Measurements from ENCODE around the gene ANKAR. TPM values are rescaled to one million over a fixed set of nuclear protein-coding genes. Genes with fewer than 3 reads are reported as not detected.

The ANKAR gene, protein sequence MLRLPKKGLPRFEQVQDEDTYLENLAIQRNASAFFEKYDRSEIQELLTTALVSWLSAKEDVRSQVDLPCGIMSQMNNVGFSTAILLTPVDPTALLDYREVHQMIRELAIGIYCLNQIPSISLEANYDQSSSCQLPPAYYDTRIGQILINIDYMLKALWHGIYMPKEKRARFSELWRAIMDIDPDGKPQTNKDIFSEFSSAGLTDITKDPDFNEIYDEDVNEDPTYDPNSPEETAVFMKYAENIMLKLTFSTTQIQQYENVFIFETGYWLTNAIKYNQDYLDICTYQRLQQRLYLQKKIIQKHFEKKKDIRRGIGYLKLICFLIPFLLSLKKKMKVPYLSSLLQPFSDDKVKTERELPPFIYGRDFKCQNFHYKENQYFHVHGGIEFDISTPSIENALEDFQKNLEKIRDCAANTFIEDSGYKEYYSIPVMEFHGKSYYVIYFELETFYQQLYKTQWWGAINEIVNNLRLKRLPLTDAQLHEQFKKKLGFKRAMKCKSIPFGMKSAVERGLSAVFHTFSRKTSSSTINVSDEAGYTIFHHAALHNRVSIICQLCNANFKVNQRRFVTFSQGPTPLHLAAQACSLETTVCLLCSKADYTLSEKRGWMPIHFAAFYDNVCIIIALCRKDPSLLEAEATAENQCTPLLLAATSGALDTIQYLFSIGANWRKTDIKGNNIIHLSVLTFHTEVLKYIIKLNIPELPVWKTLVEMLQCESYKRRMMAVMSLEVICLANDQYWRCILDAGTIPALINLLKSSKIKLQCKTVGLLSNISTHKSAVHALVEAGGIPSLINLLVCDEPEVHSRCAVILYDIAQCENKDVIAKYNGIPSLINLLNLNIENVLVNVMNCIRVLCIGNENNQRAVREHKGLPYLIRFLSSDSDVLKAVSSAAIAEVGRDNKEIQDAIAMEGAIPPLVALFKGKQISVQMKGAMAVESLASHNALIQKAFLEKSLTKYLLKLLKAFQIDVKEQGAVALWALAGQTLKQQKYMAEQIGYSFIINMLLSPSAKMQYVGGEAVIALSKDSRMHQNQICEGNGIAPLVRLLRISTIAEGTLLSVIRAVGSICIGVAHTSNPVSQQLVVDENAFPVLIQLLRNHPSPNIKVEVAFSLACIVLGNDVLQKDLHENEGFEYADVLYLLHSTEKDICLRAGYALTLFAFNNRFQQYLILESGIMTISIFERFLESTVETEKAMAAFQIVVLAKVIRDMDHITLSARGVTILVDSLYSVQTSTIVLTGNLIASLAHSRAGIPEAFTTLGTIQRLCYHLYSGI (N-terminal part only)
- 1 to 10 TPM; 5.9 to 7.5 TPM for total RNA-seq

- H3K9me3 Mint-ChIP-seq, result peaks cover 3 to 13% of the 10 kb centered on the region in 2 donors
- DNase-seq, result peak; percentile 87 to 90
- peaks cover 17 to 31% of the 10 kb centered on the region in 2 donors for H3K36me3 Mint-ChIP-seq (ENCODE audit: insufficient read depth in 2 of 2)
- peak within 1 kb of the TSS; percentile 97 for H3K27ac Mint-ChIP-seq
- H3K4me3 Mint-ChIP-seq, result peak within 1 kb of the TSS; percentile 94 to 96
- peaks cover 23% of the 10 kb centered on the region for H3K4me1 Mint-ChIP-seq (ENCODE audit: low read depth)
- H3K27me3 Mint-ChIP-seq (ENCODE audit: low read depth), result no peaks in the 10 kb centered on the region
- ATAC-seq (replicated peaks in 1 of 2), result peak; percentile 97
Observed at GRCh38 chr2:189674374-189675112, at the start of gene ANKAR. Gene ANKAR, plus strand, starts transcription at chr2:189674670. Its CDS starts 1,821 bp downstream, at chr2:189676491.

DNA sequence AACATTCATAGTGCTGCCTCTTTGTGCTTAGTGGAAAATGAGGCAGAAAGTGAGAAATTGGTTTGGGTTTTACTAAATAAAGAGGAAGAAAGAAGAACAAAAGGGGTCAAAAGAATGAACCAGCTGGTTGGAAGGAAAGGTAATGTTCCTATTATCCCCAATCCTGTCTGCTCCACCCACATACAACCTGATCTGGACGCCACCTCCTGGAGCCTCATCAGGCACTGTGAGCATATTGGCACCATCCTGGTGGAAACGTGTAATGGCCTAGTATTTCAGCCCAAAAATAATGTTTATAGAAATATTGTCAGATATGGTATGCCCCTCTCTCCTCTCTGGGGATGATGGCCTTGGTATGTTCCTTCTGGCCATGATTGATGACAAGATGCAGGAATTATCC, 48.8 kb upstream of the ANKAR start:
- H3K9me3 Mint-ChIP-seq, result no peaks in the 10 kb centered on the region
- H3K27ac Mint-ChIP-seq, result no peak overlapping the region
- no peaks in the 10 kb centered on the region for H3K36me3 Mint-ChIP-seq (ENCODE audit: insufficient read depth in 2 of 2)
- H3K27me3 Mint-ChIP-seq (ENCODE audit: low read depth), result no peaks in the 10 kb centered on the region
- DNase-seq (no peak), ATAC-seq (replicated peaks in 1 of 2) (no peak)
- H3K4me3 Mint-ChIP-seq, result no peak overlapping the region
- H3K4me1 Mint-ChIP-seq (ENCODE audit: low read depth), result peaks cover 28% of the 10 kb centered on the region

DNA sequence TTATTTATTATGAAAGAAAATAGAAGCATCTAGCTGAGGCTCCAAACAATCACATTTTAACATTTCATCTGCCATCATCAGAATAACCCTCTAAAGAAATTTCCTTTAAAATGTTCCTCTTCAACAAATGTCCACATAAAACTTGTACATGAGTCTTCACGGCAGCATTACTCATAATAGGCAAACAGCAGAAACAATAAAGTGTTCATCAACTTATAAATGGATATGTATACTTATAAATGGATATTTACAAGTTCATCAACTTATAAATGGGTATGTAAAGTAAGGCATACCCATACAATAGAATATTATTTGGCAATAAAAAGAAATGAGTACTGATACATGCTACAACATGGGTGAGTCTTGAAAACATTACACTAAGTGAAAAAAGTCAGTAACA, 46.7 kb upstream of the ANKAR start:
- Mint-ChIP-seq H3K9me3 (no peaks in the 10 kb centered on the region), H3K4me3 (no peak overlapping the region), H3K36me3 (ENCODE audit: insufficient read depth in 2 of 2) (no peaks in the 10 kb centered on the region), H3K27ac (no peak overlapping the region), H3K4me1 (ENCODE audit: low read depth) (peaks cover 28% of the 10 kb centered on the region), H3K27me3 (ENCODE audit: low read depth) (no peaks in the 10 kb centered on the region)
- ATAC-seq (replicated peaks in 1 of 2) (no peak), DNase-seq (no peak)

GRCh38 chr2:189628817-189629530, 45.5 kb upstream of the ANKAR start:
- DNase-seq (no peak), ATAC-seq (replicated peaks in 1 of 2) (no peak)
- Mint-ChIP-seq H3K27me3 (ENCODE audit: low read depth) (no peaks in the 10 kb centered on the region), H3K27ac (no peak overlapping the region), H3K4me3 (no peak overlapping the region), H3K36me3 (ENCODE audit: insufficient read depth in 2 of 2) (no peaks in the 10 kb centered on the region), H3K9me3 (no peaks in the 10 kb centered on the region), H3K4me1 (ENCODE audit: low read depth) (peaks cover 20% of the 10 kb centered on the region)

DNA sequence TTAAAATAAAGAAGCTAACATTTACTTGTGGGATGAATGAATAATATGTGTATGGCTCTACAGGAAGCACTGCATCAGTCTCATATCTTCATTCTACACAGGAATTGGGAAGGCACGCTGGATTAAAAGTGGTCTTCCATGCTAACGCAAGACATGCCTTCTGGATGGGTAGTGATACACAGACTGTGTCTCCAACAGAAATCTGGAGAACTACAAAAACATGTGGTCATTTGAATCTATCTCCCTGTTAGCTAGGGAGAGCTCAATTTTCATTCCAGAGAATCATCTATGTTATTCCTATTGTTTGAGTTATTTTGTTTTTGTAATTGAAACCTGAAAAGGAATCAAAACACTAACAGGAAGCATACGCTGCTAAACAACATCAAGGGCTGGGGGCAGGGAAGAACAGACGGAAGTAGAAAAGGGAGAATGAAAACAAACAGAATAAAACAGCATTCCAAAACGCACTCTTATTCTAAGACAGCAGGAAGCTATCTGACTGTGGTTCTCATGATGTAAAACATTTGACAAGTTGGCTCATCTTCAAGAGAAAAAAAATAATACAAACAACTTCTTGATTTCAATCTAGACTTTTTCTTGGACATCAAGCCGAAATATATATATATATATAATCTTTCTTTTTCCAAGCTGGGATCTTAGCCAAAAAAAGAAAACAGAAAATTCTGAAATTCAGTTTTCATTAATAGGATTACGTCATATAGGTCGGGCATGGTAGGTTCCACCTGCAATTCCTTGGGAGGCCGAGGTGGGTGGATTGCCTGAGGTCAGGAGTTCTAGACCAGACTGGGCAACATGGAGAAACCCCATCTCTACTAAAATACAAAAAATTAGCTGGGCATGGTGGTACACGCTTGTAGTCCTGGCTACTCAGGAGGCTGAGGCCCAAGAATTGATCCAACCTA, 44.7 kb upstream of the ANKAR start:
- ATAC-seq (replicated peaks in 1 of 2) (no peak), DNase-seq (no peak)
- peaks cover 12% of the 10 kb centered on the region for H3K4me1 Mint-ChIP-seq (ENCODE audit: low read depth)
- H3K9me3 Mint-ChIP-seq, result no peaks in the 10 kb centered on the region
- H3K27me3 Mint-ChIP-seq (ENCODE audit: low read depth), result no peaks in the 10 kb centered on the region
- H3K36me3 Mint-ChIP-seq (ENCODE audit: insufficient read depth in 2 of 2), result no peaks in the 10 kb centered on the region
- no peak overlapping the region for H3K4me3 Mint-ChIP-seq
- no peak overlapping the region for H3K27ac Mint-ChIP-seq

DNA sequence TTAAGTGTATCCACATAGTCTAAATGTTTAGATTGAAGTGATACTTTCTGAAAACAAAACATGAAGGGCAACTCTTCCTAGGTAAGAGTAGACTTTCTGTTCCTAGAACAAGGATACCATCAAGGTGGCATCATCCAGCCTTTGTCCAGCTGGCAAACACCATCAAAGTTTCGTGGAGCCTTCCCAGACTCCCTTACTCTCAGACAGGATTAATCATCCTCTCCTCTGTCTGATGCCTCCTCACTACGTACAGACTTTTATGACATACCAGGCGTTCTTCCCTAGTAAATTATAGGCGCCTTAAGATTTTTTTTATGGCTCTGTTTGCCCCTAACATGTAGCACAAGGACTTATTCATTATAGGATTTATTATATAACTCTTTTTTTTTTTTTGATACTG, 42.6 kb upstream of the ANKAR start:
- Mint-ChIP-seq H3K27me3 (ENCODE audit: low read depth) (no peaks in the 10 kb centered on the region), H3K27ac (no peak overlapping the region), H3K9me3 (no peaks in the 10 kb centered on the region), H3K36me3 (ENCODE audit: insufficient read depth in 2 of 2) (no peaks in the 10 kb centered on the region), H3K4me1 (ENCODE audit: low read depth) (no peaks in the 10 kb centered on the region), H3K4me3 (no peak overlapping the region)
- DNase-seq (no peak), ATAC-seq (replicated peaks in 1 of 2) (no peak)

DNA sequence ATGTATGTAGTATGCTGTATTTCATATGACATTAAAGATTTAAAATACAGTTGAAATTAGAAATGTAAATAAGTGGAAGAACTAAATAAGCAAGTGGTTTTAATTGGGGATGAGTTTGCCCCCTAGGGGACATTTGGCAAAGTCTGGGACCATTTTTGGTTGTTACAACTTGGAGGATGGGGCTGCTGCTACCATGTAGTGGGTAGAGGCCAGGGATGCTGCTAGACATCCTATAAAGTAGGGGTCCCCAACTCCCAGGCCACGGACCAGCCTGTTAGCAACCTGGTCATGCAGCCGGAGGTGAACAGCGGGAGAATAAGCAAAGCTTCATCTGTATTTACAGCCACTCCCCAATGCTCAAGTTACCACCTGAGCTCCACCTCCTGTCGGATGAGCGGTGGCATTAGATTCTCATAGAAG, 41.1 kb upstream of the ANKAR start:
- H3K27ac Mint-ChIP-seq, result no peak overlapping the region
- no peak overlapping the region for H3K4me3 Mint-ChIP-seq
- ATAC-seq (replicated peaks in 1 of 2), result no peak
- H3K36me3 Mint-ChIP-seq (ENCODE audit: insufficient read depth in 2 of 2), result no peaks in the 10 kb centered on the region
- H3K27me3 Mint-ChIP-seq (ENCODE audit: low read depth), result no peaks in the 10 kb centered on the region
- DNase-seq, result no peak
- H3K9me3 Mint-ChIP-seq, result no peaks in the 10 kb centered on the region
- H3K4me1 Mint-ChIP-seq (ENCODE audit: low read depth), result peaks cover 3% of the 10 kb centered on the region

DNA sequence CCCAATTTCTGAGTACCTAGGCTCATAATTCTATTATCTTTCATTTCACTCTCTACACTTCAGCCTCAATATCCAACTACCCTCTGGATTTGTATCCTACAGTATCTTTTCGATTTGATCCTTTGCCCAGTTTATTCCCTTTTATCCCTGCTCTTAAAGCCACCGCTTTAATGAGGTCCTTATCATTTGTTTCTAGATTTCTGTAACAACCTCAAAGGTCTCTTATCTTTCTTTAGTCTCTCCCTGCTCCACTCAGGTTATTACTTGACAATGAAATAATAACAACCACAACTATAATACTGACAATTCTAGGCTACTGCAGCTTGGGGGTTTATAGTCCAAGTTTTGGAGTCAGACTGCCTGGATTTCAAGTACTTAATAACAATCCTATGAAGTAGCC, 39.1 kb upstream of the ANKAR start:
- Mint-ChIP-seq H3K4me1 (ENCODE audit: low read depth) (peaks cover 19% of the 10 kb centered on the region), H3K36me3 (ENCODE audit: insufficient read depth in 2 of 2) (peaks cover 0 to 2% of the 10 kb centered on the region in 2 donors), H3K27me3 (ENCODE audit: low read depth) (no peaks in the 10 kb centered on the region), H3K4me3 (no peak overlapping the region), H3K27ac (no peak overlapping the region), H3K9me3 (no peaks in the 10 kb centered on the region)
- DNase-seq, result no peak
- no peak for ATAC-seq (replicated peaks in 1 of 2)

DNA sequence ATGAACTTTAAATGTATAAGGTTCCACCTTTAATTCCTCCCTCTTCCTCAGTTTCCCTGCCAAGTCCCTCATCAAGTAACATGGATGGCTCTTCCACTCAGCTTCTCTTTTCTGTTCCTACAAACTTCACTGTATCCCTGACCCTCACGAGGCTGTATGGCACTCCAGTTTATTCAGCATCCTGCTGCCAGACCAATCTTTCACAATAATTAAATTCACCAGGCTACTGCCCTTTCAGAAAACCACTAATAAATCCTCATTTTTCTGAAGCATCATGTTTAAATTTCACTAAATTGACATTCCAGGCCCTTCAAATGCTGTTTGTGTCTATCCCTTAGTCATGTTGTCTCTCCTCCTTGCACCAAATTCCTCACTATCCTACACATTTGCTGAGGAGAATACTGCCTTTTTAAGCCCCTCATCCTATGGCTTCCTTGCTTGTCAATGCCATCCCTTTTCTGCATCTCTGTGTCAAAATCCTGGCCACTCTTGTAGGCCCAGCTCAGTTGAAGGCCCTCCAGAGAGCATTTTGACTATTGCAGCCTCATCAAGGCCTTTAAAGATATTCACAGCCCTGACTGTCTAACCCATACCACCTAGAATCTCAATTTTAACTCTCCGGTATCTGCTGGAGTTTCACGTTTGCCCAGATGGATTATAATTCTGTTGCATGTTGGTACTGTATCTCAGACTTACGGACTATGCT, 36.0 kb upstream of the ANKAR start:
- Mint-ChIP-seq H3K27me3 (ENCODE audit: low read depth) (no peaks in the 10 kb centered on the region), H3K27ac (no peak overlapping the region), H3K4me3 (no peak overlapping the region), H3K4me1 (ENCODE audit: low read depth) (peaks cover 32% of the 10 kb centered on the region), H3K36me3 (ENCODE audit: insufficient read depth in 2 of 2) (peaks cover 0 to 2% of the 10 kb centered on the region in 2 donors), H3K9me3 (peaks cover 0 to 1% of the 10 kb centered on the region in 2 donors)
- no peak for ATAC-seq (replicated peaks in 1 of 2)
- no peak for DNase-seq

GRCh38 chr2:189639007-189639609, 35.4 kb upstream of the ANKAR start:
- peaks cover 32% of the 10 kb centered on the region for H3K4me1 Mint-ChIP-seq (ENCODE audit: low read depth)
- ATAC-seq (replicated peaks in 1 of 2) (peak in 1 of 2 donors; percentile 49), DNase-seq (no peak)
- no peak overlapping the region for H3K27ac Mint-ChIP-seq
- H3K4me3 Mint-ChIP-seq, result no peak overlapping the region
- H3K27me3 Mint-ChIP-seq (ENCODE audit: low read depth), result no peaks in the 10 kb centered on the region
- H3K9me3 Mint-ChIP-seq, result peaks cover 0 to 1% of the 10 kb centered on the region in 2 donors
- H3K36me3 Mint-ChIP-seq (ENCODE audit: insufficient read depth in 2 of 2), result peaks cover 0 to 2% of the 10 kb centered on the region in 2 donors

Data from activated T-cell treated with anti-CD3 and anti-CD28 coated beads, Interleukin-2, amount 50 U/mL, for 72 hours (primary cell).